OCI-M1 (cell line): ENCODE data around the gene BST2.

Source experiments
- DNase-seq: peaks from one replicate; lab custom pipeline; 2025; lab: John Stamatoyannopoulos, UW

Gene BST2

GRCh38 chr19:17419621-17420474, 14.4 kb upstream of the BST2 start, which contains the start of gene MVB12A:
MVB12A (plus strand) TSS chr19:17420047; CDS start chr19:17420136, 89 bp downstream.
- DNase-seq = peak; percentile 99

GRCh38 chr19:17419154-17419620, 13.8 kb upstream of the BST2 start:
- DNase-seq = no peak

GRCh38 chr19:17418710-17419109, 13.3 kb upstream of the BST2 start:
- DNase-seq = peak; percentile 61

- no peak for DNase-seq
Measured at GRCh38 chr19:17415121-17415520, 9.7 kb upstream of the BST2 start.

- DNase-seq = no peak
Measured at GRCh38 chr19:17414097-17414496, 8.7 kb upstream of the BST2 start.

GRCh38 chr19:17411801-17412200, 6.4 kb upstream of the BST2 start:
- DNase-seq = no peak

GRCh38 chr19:17409990-17410389, 4.6 kb upstream of the BST2 start:
- no peak for DNase-seq

- no peak for DNase-seq
Measured at GRCh38 chr19:17406887-17407196, 1.4 kb upstream of the BST2 start.

- peak; percentile 90 for DNase-seq
Measured at GRCh38 chr19:17406046-17406886, 836 bp upstream of the BST2 start.

- peak; percentile 43 for DNase-seq
Measured at GRCh38 chr19:17404621-17405249, 695 bp downstream of the BST2 start.

GRCh38 chr19:17404015-17404414, 1.4 kb downstream of the BST2 start:
- peak; percentile 40 for DNase-seq

- peak; percentile 73 for DNase-seq
Measured at GRCh38 chr19:17402982-17403855, 2.2 kb downstream of the BST2 start.

- DNase-seq = no peak
Measured at GRCh38 chr19:17401628-17402027, 3.8 kb downstream of the BST2 start.

GRCh38 chr19:17398902-17399527, 6.4 kb downstream of the BST2 start:
- DNase-seq = peak; percentile 12

- peak; percentile 91 for DNase-seq
Measured at GRCh38 chr19:17394891-17395415, 10.5 kb downstream of the BST2 start.

GRCh38 chr19:17393914-17394313, 11.5 kb downstream of the BST2 start, which contains the start of gene CCDC194:
CCDC194 (minus strand) TSS chr19:17394196; CDS start chr19:17394158, 38 bp downstream.
- no peak for DNase-seq

GRCh38 chr19:17393002-17393401, 12.4 kb downstream of the BST2 start:
- peak; percentile 75 for DNase-seq

GRCh38 chr19:17391371-17392151, 13.9 kb downstream of the BST2 start:
- peak; percentile 43 for DNase-seq

GRCh38 chr19:17390665-17391370, 14.6 kb downstream of the BST2 start:
- DNase-seq = peak; percentile 94
